Upper lobe of left lung (tissue), 4 donors: ENCODE results near the gene MAGEB4.

Source experiments
- EP300 ChIP-seq, 4 donors: sonication (generic); formaldehyde crosslinking; IDR thresholded peaks; one replicate each; pipeline ENCODE4 v1.5.1; 2017; ENCODE audit warnings: antibody characterized with exemption in 4 of 4, control low read depth in 2 of 4
- POLR2A ChIP-seq, 4 donors: fragments of 450-650 bp; IDR thresholded peaks; one replicate each; pipeline ENCODE4 v1.5.1; 2016 to 2017; ENCODE audit warnings: antibody characterized with exemption in 4 of 4, mild to moderate bottlenecking in 2 of 4
- POLR2AphosphoS5 ChIP-seq, 2 donors: sonication (generic); formaldehyde crosslinking; IDR thresholded peaks; one replicate each; pipeline ENCODE4 v1.5.1; 2017; ENCODE audit warnings: antibody characterized with exemption in 2 of 2
- TF ChIP-seq, protein P1 (sequence below), 6 experiments: fragments of 450-650 bp in 4 of 6; fragments of 200-600 bp in 2 of 6; sonication (generic) in 2 of 6; IDR thresholded peaks; one replicate each; pipeline ENCODE4 v1.5.1; 2016 to 2019; ENCODE audit warnings: antibody characterized with exemption in 6 of 6

GRCh38 chrX:30224536-30224935 lies 17.3 kb upstream of the MAGEB4 start:
- TF ChIP-seq POLR2A (IDR thresholded peaks at IDR 0.05) (no peak), POLR2AphosphoS5 (IDR thresholded peaks at IDR 0.05) (no peak), EP300 (IDR thresholded peaks at IDR 0.05) (no peak)
- TF ChIP-seq, protein P1, sequence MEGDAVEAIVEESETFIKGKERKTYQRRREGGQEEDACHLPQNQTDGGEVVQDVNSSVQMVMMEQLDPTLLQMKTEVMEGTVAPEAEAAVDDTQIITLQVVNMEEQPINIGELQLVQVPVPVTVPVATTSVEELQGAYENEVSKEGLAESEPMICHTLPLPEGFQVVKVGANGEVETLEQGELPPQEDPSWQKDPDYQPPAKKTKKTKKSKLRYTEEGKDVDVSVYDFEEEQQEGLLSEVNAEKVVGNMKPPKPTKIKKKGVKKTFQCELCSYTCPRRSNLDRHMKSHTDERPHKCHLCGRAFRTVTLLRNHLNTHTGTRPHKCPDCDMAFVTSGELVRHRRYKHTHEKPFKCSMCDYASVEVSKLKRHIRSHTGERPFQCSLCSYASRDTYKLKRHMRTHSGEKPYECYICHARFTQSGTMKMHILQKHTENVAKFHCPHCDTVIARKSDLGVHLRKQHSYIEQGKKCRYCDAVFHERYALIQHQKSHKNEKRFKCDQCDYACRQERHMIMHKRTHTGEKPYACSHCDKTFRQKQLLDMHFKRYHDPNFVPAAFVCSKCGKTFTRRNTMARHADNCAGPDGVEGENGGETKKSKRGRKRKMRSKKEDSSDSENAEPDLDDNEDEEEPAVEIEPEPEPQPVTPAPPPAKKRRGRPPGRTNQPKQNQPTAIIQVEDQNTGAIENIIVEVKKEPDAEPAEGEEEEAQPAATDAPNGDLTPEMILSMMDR (IDR thresholded peaks at IDR 0.05) = no peak
